Activated B cell treated with CpG ODN at 0.5 μM for 24 hours (primary cell): ENCODE measurements around the gene ALDH3A1. TPM values are rescaled to one million over a fixed set of nuclear protein-coding genes. Genes with fewer than 3 reads are reported as not detected.

Experiments used
- ATAC-seq: fragments of 200-7000 bp; cut with Tn5 transposase; one replicate; pipeline ENCODE4 v1.10.0; 2021; ENCODE audit warnings: low read depth, mild to moderate bottlenecking, moderate library complexity
- CTCF ChIA-PET: fragments of 350-600 bp; sonication (Branson Sonifier 250); formaldehyde crosslinking; loops from one replicate; lab custom pipeline; 2021; ENCODE audit warnings: antibody characterized with exemption; lab: Charles Lee
- POLR2A ChIA-PET: fragments of 350-600 bp; sonication (Branson Sonifier 250); formaldehyde crosslinking; loops from one replicate; lab custom pipeline; 2021; ENCODE audit warnings: antibody characterized with exemption; lab: Charles Lee
- DNase-seq: peaks from one replicate; pipeline ENCODE4 v3.0.0; 2022
- H3K27ac Mint-ChIP-seq: one replicate; pipeline ENCODE4 v1.8.0; 2020; ENCODE audit warnings: mixed read lengths
- H3K27me3 Mint-ChIP-seq: one replicate; pipeline ENCODE4 v1.8.0; 2021; ENCODE audit warnings: mixed read lengths
- H3K36me3 Mint-ChIP-seq: one replicate; pipeline ENCODE4 v1.8.0; 2021; ENCODE audit warnings: low read depth, mixed read lengths
- H3K4me1 Mint-ChIP-seq: one replicate; pipeline ENCODE4 v1.8.0; 2021; ENCODE audit warnings: mixed read lengths
- H3K4me3 Mint-ChIP-seq: one replicate; pipeline ENCODE4 v1.8.0; 2020; ENCODE audit warnings: mild to moderate bottlenecking, mixed read lengths
- H3K9me3 Mint-ChIP-seq: one replicate; pipeline ENCODE4 v1.8.0; 2020; ENCODE audit warnings: mixed read lengths
- intact Hi-C: fragments of 100-400 bp; cut with micrococcal nuclease; formaldehyde crosslinking; loops from one replicate; pipeline ENCODE4 v1.15.1; 2024
- total RNA-seq: library from RNA; stranded (reverse); gene quantifications from 2 replicates; pipeline ENCODE4 v1.2.3, GENCODE V29; 2022
- TF ChIP-seq, protein P1 (sequence below): fragments of 200-600 bp; IDR thresholded peaks from one replicate; pipeline ENCODE4 v1.8.0; 2022; ENCODE audit warnings: antibody characterized with exemption, mild to moderate bottlenecking

The ALDH3A1 gene
- total RNA-seq, 1 donor from 2014 or later: not detected

DNA sequence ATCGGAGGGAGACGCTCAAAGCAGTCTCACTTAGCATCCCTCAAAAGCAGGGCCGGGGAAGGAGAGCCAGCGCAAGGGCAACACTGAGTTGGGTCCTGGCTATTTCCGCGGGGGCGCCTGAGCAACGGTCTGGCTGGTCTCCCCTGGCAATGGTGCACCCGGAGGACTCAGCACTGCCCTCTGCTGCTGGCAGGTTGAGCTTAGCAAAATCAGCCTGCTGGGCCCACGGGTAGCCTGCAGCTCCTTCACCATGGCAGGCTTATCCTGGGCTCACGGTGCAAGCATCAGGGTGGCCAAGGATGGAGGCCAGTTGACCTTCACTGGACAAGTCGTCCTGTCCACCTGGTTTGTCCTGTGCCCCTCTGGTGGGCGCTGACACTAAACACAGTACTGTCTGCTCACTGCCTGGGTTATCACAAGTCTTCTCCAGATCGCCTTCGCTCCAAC is 14.4 kb upstream of the ALDH3A1 start:
- H3K4me1 Mint-ChIP-seq: peaks cover 2% of the 10 kb centered on the region
- H3K36me3 Mint-ChIP-seq: no peaks in the 10 kb centered on the region
- DNase-seq: peak; percentile 59
- peak; percentile 82 for ATAC-seq
- H3K9me3 Mint-ChIP-seq: no peaks in the 10 kb centered on the region
- H3K27ac Mint-ChIP-seq: no peak overlapping the region
- no peaks in the 10 kb centered on the region for H3K27me3 Mint-ChIP-seq
- CTCF ChIA-PET: interaction anchor here (0.7 to 7.4 kb wide), 17 partner anchors 8 to 399 kb away, joined by 3 to 76 read pairs (median 6); partner anchors contain the start of genes ALDH3A2, B9D1 and MAPK7
- no peak overlapping the region for H3K4me3 Mint-ChIP-seq
- intact Hi-C loops: loop anchor here (1.0 to 2.0 kb wide), 3 partner anchors 18 to 399 kb away; no protein-coding TSS in a partner anchor
- POLR2A ChIA-PET: interaction anchor here (0.7 to 1.7 kb wide), 4 partner anchors 9 to 399 kb away, joined by 3 to 22 read pairs (median 4); partner anchors contain the start of genes ALDH3A2 and B9D1
- TF ChIP-seq, protein P1, sequence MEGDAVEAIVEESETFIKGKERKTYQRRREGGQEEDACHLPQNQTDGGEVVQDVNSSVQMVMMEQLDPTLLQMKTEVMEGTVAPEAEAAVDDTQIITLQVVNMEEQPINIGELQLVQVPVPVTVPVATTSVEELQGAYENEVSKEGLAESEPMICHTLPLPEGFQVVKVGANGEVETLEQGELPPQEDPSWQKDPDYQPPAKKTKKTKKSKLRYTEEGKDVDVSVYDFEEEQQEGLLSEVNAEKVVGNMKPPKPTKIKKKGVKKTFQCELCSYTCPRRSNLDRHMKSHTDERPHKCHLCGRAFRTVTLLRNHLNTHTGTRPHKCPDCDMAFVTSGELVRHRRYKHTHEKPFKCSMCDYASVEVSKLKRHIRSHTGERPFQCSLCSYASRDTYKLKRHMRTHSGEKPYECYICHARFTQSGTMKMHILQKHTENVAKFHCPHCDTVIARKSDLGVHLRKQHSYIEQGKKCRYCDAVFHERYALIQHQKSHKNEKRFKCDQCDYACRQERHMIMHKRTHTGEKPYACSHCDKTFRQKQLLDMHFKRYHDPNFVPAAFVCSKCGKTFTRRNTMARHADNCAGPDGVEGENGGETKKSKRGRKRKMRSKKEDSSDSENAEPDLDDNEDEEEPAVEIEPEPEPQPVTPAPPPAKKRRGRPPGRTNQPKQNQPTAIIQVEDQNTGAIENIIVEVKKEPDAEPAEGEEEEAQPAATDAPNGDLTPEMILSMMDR: no peak

DNA sequence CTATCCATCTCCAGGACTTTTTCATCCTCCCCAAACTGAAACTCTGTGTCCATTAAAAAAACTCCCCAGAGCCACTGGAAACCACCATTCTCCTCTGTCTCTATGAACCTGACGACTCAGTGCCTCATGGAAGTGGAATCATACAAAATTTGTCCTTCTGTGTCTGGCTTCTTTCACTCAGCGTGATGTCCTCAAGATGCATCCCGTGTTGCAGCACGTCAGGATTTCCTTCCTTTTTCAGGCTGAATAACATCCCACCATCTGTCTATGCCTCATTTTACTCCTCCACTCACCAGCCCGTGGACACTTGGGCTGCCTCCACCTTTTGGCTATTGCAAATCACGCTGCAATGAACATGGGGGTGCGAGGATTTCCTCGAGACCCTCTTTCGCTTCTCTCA is 12.6 kb upstream of the ALDH3A1 start:
- intact Hi-C loops: no loop called here
- ChIA-PET CTCF (interaction anchor here (0.9 to 3.3 kb wide), 3 partner anchors 16 to 398 kb away, joined by 3 to 30 read pairs (median 18); partner anchors contain the start of gene B9D1), POLR2A (no interaction called here)
- no peaks in the 10 kb centered on the region for H3K9me3 Mint-ChIP-seq
- H3K4me3 Mint-ChIP-seq: no peak overlapping the region
- DNase-seq (no peak), ATAC-seq (no peak)
- H3K4me1 Mint-ChIP-seq: peaks cover 9% of the 10 kb centered on the region
- no peak overlapping the region for H3K27ac Mint-ChIP-seq
- H3K27me3 Mint-ChIP-seq: no peaks in the 10 kb centered on the region
- H3K36me3 Mint-ChIP-seq: no peaks in the 10 kb centered on the region
- TF ChIP-seq, protein P1: no peak

DNA sequence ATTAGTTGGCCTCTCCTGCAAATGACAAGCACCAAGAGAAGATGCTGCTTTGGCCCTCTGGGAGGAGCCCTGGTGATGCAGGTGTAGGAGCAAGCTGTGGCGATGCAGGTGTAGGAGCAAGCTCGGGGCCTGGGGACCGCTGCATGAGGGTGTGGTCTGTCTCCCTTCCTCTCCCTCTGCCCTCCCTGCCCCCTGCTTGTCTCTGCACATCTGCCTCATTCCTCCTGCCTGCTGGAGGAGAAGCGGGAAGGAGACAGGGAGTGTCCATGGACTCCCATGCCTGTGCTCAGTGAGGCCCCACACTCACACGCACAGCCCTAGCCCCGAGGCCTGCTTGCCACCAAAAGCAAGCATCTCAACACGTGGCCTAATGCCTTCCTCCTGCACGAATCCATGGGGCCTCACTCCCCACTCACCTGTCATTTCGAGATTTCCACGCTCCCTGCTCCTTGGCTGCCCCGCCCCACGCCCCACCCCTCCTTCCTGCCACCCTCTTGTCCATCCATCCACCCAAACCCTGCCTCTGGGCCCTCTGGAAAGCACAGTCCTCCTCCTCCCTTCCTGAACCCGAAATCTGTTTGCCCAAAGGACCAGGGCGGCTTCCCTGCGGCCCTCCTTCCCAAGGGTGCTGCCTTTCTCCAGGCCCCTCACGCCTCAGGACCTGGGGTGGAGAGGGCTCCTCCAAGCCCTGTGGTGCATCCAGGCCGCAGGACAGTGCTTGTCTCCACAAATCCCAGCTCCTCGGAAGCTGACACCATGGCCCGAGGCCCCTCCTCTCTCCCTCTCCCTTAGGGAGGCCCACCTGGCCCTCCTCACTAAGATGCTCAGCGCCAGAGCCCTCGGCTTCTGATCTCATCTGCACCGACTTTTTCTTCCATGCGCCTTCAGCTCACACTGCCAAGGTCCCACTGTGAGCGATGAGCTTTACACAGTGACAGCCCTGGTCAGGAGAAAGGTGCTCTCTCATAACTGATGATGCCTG is 11.8 kb upstream of the ALDH3A1 start:
- Mint-ChIP-seq H3K27ac (no peak overlapping the region), H3K4me1 (peaks cover 18% of the 10 kb centered on the region), H3K27me3 (no peaks in the 10 kb centered on the region), H3K36me3 (no peaks in the 10 kb centered on the region), H3K4me3 (no peak overlapping the region), H3K9me3 (no peaks in the 10 kb centered on the region)
- ATAC-seq (no peak), DNase-seq (no peak)
- POLR2A ChIA-PET: interaction anchor here (0.6 kb wide), 1 partner anchor 1134 kb away, joined by 4 read pairs; no protein-coding TSS in a partner anchor
- CTCF ChIA-PET: interaction anchor here (0.9 to 3.3 kb wide), 2 partner anchors 15 to 246 kb away, joined by 3 to 18 read pairs; no protein-coding TSS in a partner anchor
- intact Hi-C loops: loop anchor here (5.0 kb wide), 1 partner anchor 383 kb away; the partner anchor contains the start of gene MAPK7
- TF ChIP-seq, protein P1: no peak

GRCh38 chr17:19757536-19758180 is 9.6 kb upstream of the ALDH3A1 start:
- TF ChIP-seq, protein P1: no peak
- H3K27ac Mint-ChIP-seq: no peak overlapping the region
- ChIA-PET CTCF (interaction anchor here (0.8 kb wide), 1 partner anchor 9 kb away, joined by 3 read pairs; no protein-coding TSS in a partner anchor), POLR2A (no interaction called here)
- intact Hi-C loops: loop anchor here (5.0 kb wide), 1 partner anchor 380 kb away; the partner anchor contains the start of gene MAPK7
- peaks cover 40% of the 10 kb centered on the region for H3K4me1 Mint-ChIP-seq
- H3K9me3 Mint-ChIP-seq: no peaks in the 10 kb centered on the region
- peaks cover 1% of the 10 kb centered on the region for H3K27me3 Mint-ChIP-seq
- ATAC-seq: no peak
- no peak for DNase-seq
- H3K36me3 Mint-ChIP-seq: no peaks in the 10 kb centered on the region
- no peak overlapping the region for H3K4me3 Mint-ChIP-seq
